GM23248 (cell line): ENCODE data around the gene TPD52L2.

Experiments
- EZH2 ChIP-seq: fragments of 200-600 bp; sonication (generic); IDR thresholded peaks from 2 replicates; pipeline ENCODE4 v1.6.1; 2018; ENCODE audit warnings: antibody characterized with exemption, mild to moderate bottlenecking; ENCODE audit not compliant: insufficient read depth, poor library complexity, severe bottlenecking
- EZH2phosphoT487 ChIP-seq: fragments of 200-600 bp; sonication (generic); IDR thresholded peaks from 2 replicates; pipeline ENCODE4 v1.6.1; 2018; ENCODE audit warnings: antibody characterized with exemption, moderate library complexity, mild to moderate bottlenecking, low read depth; ENCODE audit not compliant: insufficient read depth

GRCh38 chr20:63831646-63831992 lies 33.5 kb upstream of the TPD52L2 start:
- TF ChIP-seq EZH2 (no peak), EZH2phosphoT487 (no peak)
